ENCODE data around the gene CFAP100.

CFAP100 gene

DNA sequence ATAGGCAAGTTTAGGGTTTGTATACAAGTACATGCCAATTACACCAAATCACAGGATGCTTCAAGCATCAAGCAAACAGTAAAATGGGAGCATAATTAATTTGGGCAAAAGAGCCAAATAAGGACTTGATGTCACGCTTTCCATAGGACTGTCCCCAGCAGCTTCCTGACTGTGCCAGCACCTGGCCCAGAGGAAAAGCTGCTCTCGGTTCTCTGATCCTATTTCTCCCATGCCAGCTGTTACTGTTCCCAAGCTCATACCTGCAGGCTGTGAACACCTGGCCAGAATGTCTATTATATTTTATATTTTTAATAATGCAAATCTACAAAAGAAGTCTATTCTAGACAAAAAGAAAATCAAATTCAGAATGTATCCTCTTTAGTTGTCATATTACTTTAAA is 68.8 kb downstream of the CFAP100 start:
- TF ChIP-seq, protein P1, sequence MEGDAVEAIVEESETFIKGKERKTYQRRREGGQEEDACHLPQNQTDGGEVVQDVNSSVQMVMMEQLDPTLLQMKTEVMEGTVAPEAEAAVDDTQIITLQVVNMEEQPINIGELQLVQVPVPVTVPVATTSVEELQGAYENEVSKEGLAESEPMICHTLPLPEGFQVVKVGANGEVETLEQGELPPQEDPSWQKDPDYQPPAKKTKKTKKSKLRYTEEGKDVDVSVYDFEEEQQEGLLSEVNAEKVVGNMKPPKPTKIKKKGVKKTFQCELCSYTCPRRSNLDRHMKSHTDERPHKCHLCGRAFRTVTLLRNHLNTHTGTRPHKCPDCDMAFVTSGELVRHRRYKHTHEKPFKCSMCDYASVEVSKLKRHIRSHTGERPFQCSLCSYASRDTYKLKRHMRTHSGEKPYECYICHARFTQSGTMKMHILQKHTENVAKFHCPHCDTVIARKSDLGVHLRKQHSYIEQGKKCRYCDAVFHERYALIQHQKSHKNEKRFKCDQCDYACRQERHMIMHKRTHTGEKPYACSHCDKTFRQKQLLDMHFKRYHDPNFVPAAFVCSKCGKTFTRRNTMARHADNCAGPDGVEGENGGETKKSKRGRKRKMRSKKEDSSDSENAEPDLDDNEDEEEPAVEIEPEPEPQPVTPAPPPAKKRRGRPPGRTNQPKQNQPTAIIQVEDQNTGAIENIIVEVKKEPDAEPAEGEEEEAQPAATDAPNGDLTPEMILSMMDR (IDR thresholded peaks at IDR 0.05; ENCODE audit: low read length): no peak
- TF ChIP-seq EZH2 (IDR thresholded peaks at IDR 0.05; ENCODE audit: borderline replicate concordance, low read length): no peak
- no peaks in the 10 kb centered on the region for H3F3A ChIP-seq (ENCODE audit: insufficient read depth, low read length)
- no peaks in the 10 kb centered on the region for H3K4me1 ChIP-seq (ENCODE audit: insufficient read depth, low read length, severe bottlenecking)
- no peak overlapping the region for H2AFZ ChIP-seq (ENCODE audit: low read length)
- H3K36me3 ChIP-seq (ENCODE audit: insufficient read depth, low read length): peaks cover 94% of the 10 kb centered on the region
- H3K9me2 ChIP-seq (ENCODE audit: low read depth, low read length): no peaks in the 10 kb centered on the region
- H3K4me2 ChIP-seq (ENCODE audit: low read length): no peak overlapping the region
- no peak overlapping the region for H3K4me3 ChIP-seq (ENCODE audit: low read depth, low read length, poor library complexity, severe bottlenecking)
- no peaks in the 10 kb centered on the region for H3K9me3 ChIP-seq (ENCODE audit: low read length)
- no peaks in the 10 kb centered on the region for H4K20me1 ChIP-seq (ENCODE audit: insufficient read depth, low read length)
- no peaks in the 10 kb centered on the region for H3K79me2 ChIP-seq (ENCODE audit: insufficient read depth, low read length)
- H3K9ac ChIP-seq (ENCODE audit: low read length): no peak overlapping the region
- H3K27ac ChIP-seq (ENCODE audit: low read depth, low read length, poor library complexity, severe bottlenecking): no peak overlapping the region
- no peaks in the 10 kb centered on the region for H3K27me3 ChIP-seq (ENCODE audit: insufficient read depth, low read length)

DNA sequence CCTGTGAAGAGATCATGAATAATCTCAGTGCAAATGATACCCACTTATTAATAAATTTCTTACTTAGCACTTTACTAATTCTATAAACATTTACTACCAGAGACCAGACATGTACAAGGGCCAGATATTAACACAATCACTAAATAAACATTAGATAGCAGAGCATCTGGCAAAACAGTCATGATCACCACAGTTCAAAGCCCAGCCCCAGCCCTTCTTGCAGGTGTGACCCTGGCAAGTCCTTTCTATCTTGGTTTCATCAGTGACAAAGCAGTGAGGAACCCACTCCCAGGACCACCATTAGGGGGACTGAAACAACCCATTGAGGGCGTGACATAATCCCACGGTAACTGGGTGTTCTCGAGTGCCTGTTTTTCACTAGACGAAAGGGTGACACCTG is 69.4 kb downstream of the CFAP100 start:
- Histone ChIP-seq H3K4me1 (ENCODE audit: insufficient read depth, low read length, severe bottlenecking) (no peaks in the 10 kb centered on the region), H2AFZ (ENCODE audit: low read length) (no peak overlapping the region), H4K20me1 (ENCODE audit: insufficient read depth, low read length) (no peaks in the 10 kb centered on the region), H3F3A (ENCODE audit: insufficient read depth, low read length) (no peaks in the 10 kb centered on the region), H3K27me3 (ENCODE audit: insufficient read depth, low read length) (no peaks in the 10 kb centered on the region), H3K4me3 (ENCODE audit: low read depth, low read length, poor library complexity, severe bottlenecking) (no peak overlapping the region), H3K4me2 (ENCODE audit: low read length) (no peak overlapping the region), H3K79me2 (ENCODE audit: insufficient read depth, low read length) (no peaks in the 10 kb centered on the region), H3K9me2 (ENCODE audit: low read depth, low read length) (no peaks in the 10 kb centered on the region), H3K36me3 (ENCODE audit: insufficient read depth, low read length) (peaks cover 94% of the 10 kb centered on the region), H3K27ac (ENCODE audit: low read depth, low read length, poor library complexity, severe bottlenecking) (no peak overlapping the region), H3K9ac (ENCODE audit: low read length) (no peak overlapping the region), H3K9me3 (ENCODE audit: low read length) (no peaks in the 10 kb centered on the region)
- TF ChIP-seq, protein P1 (IDR thresholded peaks at IDR 0.05; ENCODE audit: low read length): no peak
- TF ChIP-seq EZH2 (IDR thresholded peaks at IDR 0.05; ENCODE audit: borderline replicate concordance, low read length): no peak

DNA sequence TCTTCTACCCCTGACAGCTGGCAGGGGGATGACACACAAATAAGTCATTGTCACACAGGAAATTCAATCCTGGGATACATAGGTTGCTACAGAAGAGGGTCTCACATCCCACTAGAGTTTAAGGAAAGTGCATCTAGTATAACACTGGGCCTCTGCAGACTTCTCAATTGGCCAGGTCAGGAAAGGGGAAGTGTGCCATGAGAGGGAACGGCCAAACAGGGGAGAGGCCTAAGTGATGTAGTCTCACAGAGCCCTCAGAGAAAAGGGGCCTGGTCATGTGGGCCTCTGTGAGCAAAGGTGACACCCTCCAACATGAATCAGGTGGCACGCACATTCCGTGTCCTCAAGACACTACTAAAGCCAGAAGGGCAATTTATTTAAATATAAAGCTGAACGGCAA is 69.8 kb downstream of the CFAP100 start:
- Histone ChIP-seq H3K9ac (ENCODE audit: low read length) (no peak overlapping the region), H3K4me3 (ENCODE audit: low read depth, low read length, poor library complexity, severe bottlenecking) (no peak overlapping the region), H3K36me3 (ENCODE audit: insufficient read depth, low read length) (peaks cover 94% of the 10 kb centered on the region), H3K79me2 (ENCODE audit: insufficient read depth, low read length) (no peaks in the 10 kb centered on the region), H2AFZ (ENCODE audit: low read length) (no peak overlapping the region), H4K20me1 (ENCODE audit: insufficient read depth, low read length) (no peaks in the 10 kb centered on the region), H3K9me3 (ENCODE audit: low read length) (no peaks in the 10 kb centered on the region), H3K27ac (ENCODE audit: low read depth, low read length, poor library complexity, severe bottlenecking) (no peak overlapping the region), H3F3A (ENCODE audit: insufficient read depth, low read length) (no peaks in the 10 kb centered on the region), H3K9me2 (ENCODE audit: low read depth, low read length) (no peaks in the 10 kb centered on the region), H3K27me3 (ENCODE audit: insufficient read depth, low read length) (no peaks in the 10 kb centered on the region), H3K4me1 (ENCODE audit: insufficient read depth, low read length, severe bottlenecking) (no peaks in the 10 kb centered on the region), H3K4me2 (ENCODE audit: low read length) (no peak overlapping the region)
- no peak for TF ChIP-seq EZH2 (IDR thresholded peaks at IDR 0.05; ENCODE audit: borderline replicate concordance, low read length)
- TF ChIP-seq, protein P1 (IDR thresholded peaks at IDR 0.05; ENCODE audit: low read length): no peak

Data from OCI-LY1 (cell line).